Tibial nerve (tissue), 4 donors: ENCODE results near the gene THOC6.

ENCODE experiments used
- EP300 ChIP-seq, 2 donors: sonication (generic); formaldehyde crosslinking; IDR thresholded peaks; one replicate each; pipeline ENCODE4 v1.6.1; 2017; ENCODE audit warnings: antibody characterized with exemption in 2 of 2, mild to moderate bottlenecking in 1 of 2
- TF ChIP-seq, protein P1 (sequence below), 5 experiments: fragments of 200-600 bp in 3 of 5; fragments of 450-650 bp in 2 of 5; sonication (generic) in 3 of 5; IDR thresholded peaks; one replicate each; pipeline ENCODE4 v1.5.1; 2016 to 2019; ENCODE audit warnings: antibody characterized with exemption in 5 of 5, mild to moderate bottlenecking in 3 of 5, moderate library complexity in 2 of 5

DNA sequence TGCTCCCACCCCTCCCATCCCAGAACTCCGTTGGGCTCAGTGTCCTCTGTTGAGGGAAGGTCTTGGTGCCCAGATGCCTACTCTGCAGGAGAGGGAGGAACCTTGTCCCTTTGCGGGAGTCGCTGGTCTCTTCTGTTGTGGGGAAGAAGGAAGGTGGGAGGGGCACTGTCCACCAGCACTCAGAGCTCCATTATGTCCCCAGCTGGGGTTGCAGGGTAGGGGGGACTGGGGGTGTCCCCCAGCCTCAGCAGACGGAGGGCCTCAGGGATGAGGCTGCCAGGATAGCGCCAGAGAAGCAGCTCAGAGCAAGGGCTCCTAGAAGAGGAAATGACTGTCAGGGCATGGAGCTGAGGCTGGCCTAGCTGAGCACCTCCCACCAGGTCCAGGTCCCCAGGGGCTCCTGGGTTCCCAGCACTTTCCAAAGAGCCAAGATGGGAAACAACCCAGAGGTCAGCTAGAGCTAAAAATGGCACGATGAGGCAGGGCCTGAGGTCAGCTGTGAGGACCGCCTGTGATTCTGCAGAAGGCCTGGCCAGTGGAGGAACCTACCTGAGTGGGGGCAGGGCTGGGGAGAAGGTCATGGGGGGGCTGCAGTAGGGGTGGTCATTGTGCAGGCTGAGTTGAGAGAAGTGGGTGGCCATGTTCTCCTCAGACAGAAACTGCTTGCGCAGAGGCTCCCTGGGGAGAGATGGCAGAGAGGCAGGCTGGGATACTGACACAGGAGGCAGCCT, 986 bp upstream of the THOC6 start:
- TF ChIP-seq, protein P1, sequence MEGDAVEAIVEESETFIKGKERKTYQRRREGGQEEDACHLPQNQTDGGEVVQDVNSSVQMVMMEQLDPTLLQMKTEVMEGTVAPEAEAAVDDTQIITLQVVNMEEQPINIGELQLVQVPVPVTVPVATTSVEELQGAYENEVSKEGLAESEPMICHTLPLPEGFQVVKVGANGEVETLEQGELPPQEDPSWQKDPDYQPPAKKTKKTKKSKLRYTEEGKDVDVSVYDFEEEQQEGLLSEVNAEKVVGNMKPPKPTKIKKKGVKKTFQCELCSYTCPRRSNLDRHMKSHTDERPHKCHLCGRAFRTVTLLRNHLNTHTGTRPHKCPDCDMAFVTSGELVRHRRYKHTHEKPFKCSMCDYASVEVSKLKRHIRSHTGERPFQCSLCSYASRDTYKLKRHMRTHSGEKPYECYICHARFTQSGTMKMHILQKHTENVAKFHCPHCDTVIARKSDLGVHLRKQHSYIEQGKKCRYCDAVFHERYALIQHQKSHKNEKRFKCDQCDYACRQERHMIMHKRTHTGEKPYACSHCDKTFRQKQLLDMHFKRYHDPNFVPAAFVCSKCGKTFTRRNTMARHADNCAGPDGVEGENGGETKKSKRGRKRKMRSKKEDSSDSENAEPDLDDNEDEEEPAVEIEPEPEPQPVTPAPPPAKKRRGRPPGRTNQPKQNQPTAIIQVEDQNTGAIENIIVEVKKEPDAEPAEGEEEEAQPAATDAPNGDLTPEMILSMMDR (IDR thresholded peaks at IDR 0.05) = no peak
- no peak for TF ChIP-seq EP300 (IDR thresholded peaks at IDR 0.05)
